HG03558 (cell line): ENCODE data around the gene MFGE8.

ENCODE experiments used
- ATAC-seq: cut with Tn5 transposase; IDR thresholded peaks from one replicate; pipeline ENCODE4 v1.9.1; 2021; ENCODE audit warnings: moderate number of reproducible peaks; ENCODE audit not compliant: unreplicated experiment; ENCODE audit errors: extremely low read depth

The MFGE8 gene

GRCh38 chr15:88901508-88902220 lies 11.5 kb downstream of the MFGE8 start:
- no peak for ATAC-seq

- no peak for ATAC-seq
Observed at GRCh38 chr15:88900982-88901418, 12.2 kb downstream of the MFGE8 start.

- no peak for ATAC-seq
Observed at GRCh38 chr15:88900309-88900981, 12.7 kb downstream of the MFGE8 start.

GRCh38 chr15:88899251-88899650 lies 13.9 kb downstream of the MFGE8 start:
- ATAC-seq, result no peak

GRCh38 chr15:88898736-88899135 lies 14.4 kb downstream of the MFGE8 start:
- no peak for ATAC-seq

- ATAC-seq, result no peak
Observed at GRCh38 chr15:88897456-88898194, 15.6 kb downstream of the MFGE8 start.

- no peak for ATAC-seq
Observed at GRCh38 chr15:88897142-88897455, 16.1 kb downstream of the MFGE8 start.

- no peak for ATAC-seq
Observed at GRCh38 chr15:88896333-88897033, 16.7 kb downstream of the MFGE8 start.

- no peak for ATAC-seq
Observed at GRCh38 chr15:88894819-88895767, 18.1 kb downstream of the MFGE8 start, which contains the start of gene HAPLN3. Gene HAPLN3, minus strand, starts transcription at chr15:88895544. Its CDS starts 8,246 bp downstream, at chr15:88887298.

GRCh38 chr15:88894348-88894818 lies 18.8 kb downstream of the MFGE8 start:
- no peak for ATAC-seq

- ATAC-seq, result no peak
Observed at GRCh38 chr15:88891540-88892254, 21.5 kb downstream of the MFGE8 start.

- ATAC-seq, result no peak
Observed at GRCh38 chr15:88890495-88890894, 22.7 kb downstream of the MFGE8 start.

GRCh38 chr15:88888719-88889118 lies 24.5 kb downstream of the MFGE8 start:
- ATAC-seq, result no peak

GRCh38 chr15:88887068-88887580 lies 26.1 kb downstream of the MFGE8 start:
- ATAC-seq, result no peak

- ATAC-seq, result no peak
Observed at GRCh38 chr15:88882785-88883184, 30.4 kb downstream of the MFGE8 start.

- ATAC-seq, result no peak
Observed at GRCh38 chr15:88881775-88882174, 31.4 kb downstream of the MFGE8 start.

GRCh38 chr15:88880944-88881740 lies 32.0 kb downstream of the MFGE8 start:
- no peak for ATAC-seq

GRCh38 chr15:88878720-88879184 lies 34.4 kb downstream of the MFGE8 start:
- no peak for ATAC-seq
